Fibroblast of pulmonary artery (primary cell): ENCODE results near the gene CPNE8.
A peak's percentile ranks its signal among the peaks of the same experiment; 100 is the strongest.

Experiments used
- DNase-seq: peaks from one replicate; pipeline ENCODE4 v3.0.0-alpha.2; 2010; ENCODE audit warnings: low read depth
- H3K4me3 ChIP-seq: replicated peaks from 2 replicates; pipeline ENCODE4 v1.5.1; 2011; ENCODE audit warnings: low read depth, mild to moderate bottlenecking, control low read depth, low read length, moderate library complexity
- TF ChIP-seq, protein P1 (sequence below): IDR thresholded peaks from 2 replicates; pipeline ENCODE4 v1.5.1; 2011; ENCODE audit warnings: mild to moderate bottlenecking, control low read depth, low read length, inconsistent platforms; ENCODE audit errors: missing control alignments

Gene CPNE8

DNA sequence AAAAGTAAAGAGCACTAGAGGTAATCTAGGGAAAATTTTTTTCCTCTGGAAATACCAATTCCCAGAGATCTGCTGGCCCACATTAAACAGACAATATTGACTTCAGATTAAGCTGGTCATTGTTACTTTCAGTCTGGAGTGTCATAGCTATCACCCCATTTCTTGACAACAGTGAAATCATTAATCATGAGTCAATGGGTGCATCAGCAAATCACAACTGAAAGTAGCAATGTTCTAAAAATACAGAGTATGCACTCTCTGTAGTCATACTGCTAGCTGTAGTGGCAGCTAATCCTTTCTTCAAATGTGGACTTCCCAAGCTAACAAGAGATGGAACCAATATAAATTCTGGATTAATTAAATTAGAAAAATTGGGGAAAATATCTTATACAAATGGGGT, 129.9 kb downstream of the CPNE8 start:
- no peak overlapping the region for H3K4me3 ChIP-seq
- DNase-seq, result no peak
- TF ChIP-seq, protein P1, sequence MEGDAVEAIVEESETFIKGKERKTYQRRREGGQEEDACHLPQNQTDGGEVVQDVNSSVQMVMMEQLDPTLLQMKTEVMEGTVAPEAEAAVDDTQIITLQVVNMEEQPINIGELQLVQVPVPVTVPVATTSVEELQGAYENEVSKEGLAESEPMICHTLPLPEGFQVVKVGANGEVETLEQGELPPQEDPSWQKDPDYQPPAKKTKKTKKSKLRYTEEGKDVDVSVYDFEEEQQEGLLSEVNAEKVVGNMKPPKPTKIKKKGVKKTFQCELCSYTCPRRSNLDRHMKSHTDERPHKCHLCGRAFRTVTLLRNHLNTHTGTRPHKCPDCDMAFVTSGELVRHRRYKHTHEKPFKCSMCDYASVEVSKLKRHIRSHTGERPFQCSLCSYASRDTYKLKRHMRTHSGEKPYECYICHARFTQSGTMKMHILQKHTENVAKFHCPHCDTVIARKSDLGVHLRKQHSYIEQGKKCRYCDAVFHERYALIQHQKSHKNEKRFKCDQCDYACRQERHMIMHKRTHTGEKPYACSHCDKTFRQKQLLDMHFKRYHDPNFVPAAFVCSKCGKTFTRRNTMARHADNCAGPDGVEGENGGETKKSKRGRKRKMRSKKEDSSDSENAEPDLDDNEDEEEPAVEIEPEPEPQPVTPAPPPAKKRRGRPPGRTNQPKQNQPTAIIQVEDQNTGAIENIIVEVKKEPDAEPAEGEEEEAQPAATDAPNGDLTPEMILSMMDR, result no peak

DNA sequence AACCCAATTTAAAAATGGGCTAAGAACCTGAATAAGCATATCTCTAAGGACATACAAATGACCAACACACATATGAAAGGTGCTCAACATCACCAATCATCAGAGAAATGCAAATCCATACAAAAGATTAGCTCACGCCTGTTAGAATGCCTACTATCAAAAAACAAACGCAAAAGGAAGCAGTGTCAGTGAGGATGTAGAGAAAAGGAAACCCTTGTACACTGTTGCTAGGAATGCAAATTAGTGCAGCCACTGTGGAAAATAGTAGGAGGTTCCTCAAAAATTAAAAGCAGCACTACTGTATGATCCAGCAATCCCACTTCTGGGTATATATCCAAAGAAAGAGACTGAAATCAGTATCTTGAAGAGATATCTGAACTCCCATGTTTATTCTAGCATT, 133.0 kb downstream of the CPNE8 start:
- TF ChIP-seq, protein P1, result no peak
- no peak overlapping the region for H3K4me3 ChIP-seq
- DNase-seq, result no peak

DNA sequence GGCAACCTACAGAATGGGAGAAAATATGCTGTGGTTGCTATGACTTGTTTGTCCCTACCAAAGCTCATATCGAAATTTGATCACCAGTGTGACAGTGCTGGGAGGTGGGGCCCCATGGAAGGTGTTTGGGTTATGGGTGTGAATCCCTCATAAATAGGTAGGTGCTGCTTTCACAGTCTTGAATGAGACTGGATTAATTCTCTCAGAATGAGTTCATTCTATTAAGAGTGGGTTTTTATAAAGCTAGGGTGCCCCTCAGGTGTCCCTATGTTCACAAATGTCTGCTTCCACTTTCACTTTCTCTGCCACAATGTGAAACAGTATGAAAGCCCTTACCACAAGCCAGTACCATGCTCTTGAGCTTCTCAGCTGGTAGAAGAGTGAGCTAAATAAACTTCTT, 133.5 kb downstream of the CPNE8 start:
- TF ChIP-seq, protein P1, result no peak
- H3K4me3 ChIP-seq, result no peak overlapping the region
- DNase-seq, result peak; percentile 6

DNA sequence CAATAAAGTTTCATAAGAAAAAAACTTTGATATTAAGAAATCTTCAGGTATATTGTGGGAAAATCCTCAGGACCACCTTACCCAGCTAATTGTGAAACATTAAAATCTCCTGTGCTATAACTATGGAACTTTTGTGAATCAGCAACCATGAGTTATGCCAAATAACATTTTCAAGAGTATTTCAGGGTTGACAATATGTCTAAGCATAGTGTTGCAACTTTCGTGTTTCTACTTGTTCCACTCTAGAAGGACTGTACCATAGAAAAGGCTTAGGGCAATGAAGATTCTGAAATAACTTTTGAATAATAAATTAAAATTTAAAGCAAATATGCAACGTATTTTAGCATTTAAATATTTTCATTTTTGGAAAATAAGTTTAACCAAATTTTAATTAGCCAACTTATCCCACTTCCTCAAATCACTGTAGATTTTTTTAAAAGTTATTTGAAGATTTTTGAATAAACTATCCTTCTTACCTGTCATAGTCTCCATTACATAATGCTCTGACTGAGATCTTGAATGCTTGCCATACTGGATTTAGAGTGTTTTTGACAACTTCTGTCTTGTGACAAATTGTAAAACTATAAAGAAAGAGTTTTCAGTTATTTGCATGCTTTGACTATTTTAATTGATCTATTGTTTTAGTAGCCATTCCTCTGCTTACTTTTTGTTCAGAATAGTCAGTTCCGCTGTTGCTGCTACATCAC, 143.6 kb downstream of the CPNE8 start:
- TF ChIP-seq, protein P1, result no peak
- no peak for DNase-seq

DNA sequence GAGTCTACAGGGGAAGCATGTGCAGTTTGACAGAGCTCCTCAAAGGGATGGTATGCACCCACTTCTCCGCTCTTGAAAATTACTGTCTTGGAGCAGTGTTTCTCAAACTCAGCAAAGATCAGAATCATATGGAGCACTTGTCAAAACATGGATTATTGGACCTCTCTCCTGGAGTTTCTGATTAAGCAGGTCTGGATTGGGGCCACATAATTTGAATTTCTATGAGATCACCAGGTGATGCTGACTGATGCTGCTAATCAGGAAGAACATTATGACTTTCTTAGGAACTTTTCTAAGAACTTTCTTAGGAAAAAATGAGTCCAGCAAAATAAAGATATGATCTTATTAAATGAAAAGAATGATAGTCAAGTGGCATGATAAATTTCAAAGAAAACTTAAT, 144.3 kb downstream of the CPNE8 start:
- no peak for DNase-seq
- H3K4me3 ChIP-seq, result no peak overlapping the region
- TF ChIP-seq, protein P1, result no peak

More for the DNA sequence above, 143.6 kb downstream of the CPNE8 start:
- no peak overlapping the region for H3K4me3 ChIP-seq

DNA sequence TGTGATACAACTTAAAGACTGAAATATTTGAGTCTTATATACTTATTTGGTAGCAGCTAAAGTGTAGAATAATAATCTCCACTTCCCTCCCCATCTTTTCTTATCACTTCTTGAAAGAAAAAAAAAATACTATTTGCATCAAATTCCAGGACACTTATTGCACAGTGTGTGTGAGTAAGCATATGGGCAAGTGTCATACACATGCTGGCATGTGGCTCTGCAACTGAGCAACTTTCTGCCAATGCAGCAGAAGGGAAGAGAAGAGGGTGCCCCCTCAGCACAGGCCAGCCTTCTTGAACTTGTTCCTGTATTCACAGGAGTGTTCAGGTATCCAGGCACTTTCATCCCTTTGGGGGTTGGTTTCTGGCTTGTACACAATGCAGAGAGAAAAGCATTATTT, 145.8 kb downstream of the CPNE8 start:
- TF ChIP-seq, protein P1, result no peak
- no peak for DNase-seq
- no peak overlapping the region for H3K4me3 ChIP-seq

DNA sequence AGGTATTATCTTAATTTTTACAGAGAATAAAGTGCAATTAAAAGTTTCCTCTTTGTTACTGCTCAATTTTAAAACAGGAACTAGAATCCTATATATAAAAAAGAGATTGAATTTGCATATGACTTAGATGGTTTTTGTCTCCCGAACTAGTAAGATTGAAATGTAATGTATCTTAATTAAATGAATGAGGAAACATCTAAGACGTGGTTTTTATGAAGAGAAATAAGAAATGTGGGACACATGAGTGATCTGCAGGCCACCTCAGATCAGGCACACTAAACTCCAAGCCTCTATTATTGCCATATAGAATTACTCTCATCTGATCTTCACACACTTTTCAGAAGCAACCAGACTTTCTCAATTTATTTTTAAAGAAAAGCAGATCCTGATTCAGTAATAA, 158.6 kb downstream of the CPNE8 start:
- no peak overlapping the region for H3K4me3 ChIP-seq
- DNase-seq, result no peak
- TF ChIP-seq, protein P1, result no peak
